GM23338 (cell line): ENCODE measurements around the gene GRM5.

Source experiments
- CREB1 ChIP-seq: fragments of 250-450 bp; sonication (Bioruptor Pico); IDR thresholded peaks from 2 replicates; pipeline ENCODE4 v1.5.0; 2020; ENCODE audit warnings: low read depth, mild to moderate bottlenecking, moderate library complexity
- EZH2 ChIP-seq: fragments of 200-600 bp; sonication (generic); IDR thresholded peaks from one replicate; pipeline ENCODE4 v1.8.0; 2017; ENCODE audit warnings: antibody characterized with exemption, mild to moderate bottlenecking, low read depth; ENCODE audit not compliant: unreplicated experiment
- EZH2phosphoT487 ChIP-seq: fragments of 200-600 bp; sonication (generic); IDR thresholded peaks from one replicate; pipeline ENCODE4 v1.8.1; 2018; ENCODE audit warnings: antibody characterized with exemption; ENCODE audit not compliant: unreplicated experiment
- JUNB ChIP-seq: IDR thresholded peaks from one replicate; pipeline ENCODE4 v1.6.1; 2016; ENCODE audit warnings: antibody characterized with exemption; ENCODE audit not compliant: unreplicated experiment
- NANOG ChIP-seq: IDR thresholded peaks from 2 replicates; pipeline ENCODE4 v1.6.1; 2016; ENCODE audit warnings: antibody characterized with exemption, borderline replicate concordance
- POLR2AphosphoS5 ChIP-seq: IDR thresholded peaks from 2 replicates; pipeline ENCODE4 v1.6.1; 2016; ENCODE audit warnings: antibody characterized with exemption, low read depth
- STAT1 ChIP-seq: IDR thresholded peaks from one replicate; pipeline ENCODE4 v1.6.1; 2016; ENCODE audit warnings: antibody characterized with exemption; ENCODE audit not compliant: unreplicated experiment
- ZNF114 ChIP-seq: fragments of 250-450 bp; sonication (Bioruptor Pico); IDR thresholded peaks from 2 replicates; pipeline ENCODE4 v1.5.0; 2020; ENCODE audit warnings: mild to moderate bottlenecking, moderate library complexity
- TF ChIP-seq, protein P1 (sequence below), 2 experiments: fragments of 200-600 bp in 1 of 2; sonication (generic) in 1 of 2; conservative IDR thresholded peaks; 2 replicates each; pipeline versions ENCODE4 v1.5.1 to v1.6.1; 2016 to 2017; ENCODE audit warnings: antibody characterized with exemption in 2 of 2, low read depth in 2 of 2, mild to moderate bottlenecking in 2 of 2, moderate library complexity in 1 of 2
- TF ChIP-seq, protein P2 (sequence below): IDR thresholded peaks from one replicate; pipeline ENCODE4 v1.6.1; 2018; ENCODE audit warnings: antibody characterized with exemption; ENCODE audit not compliant: unreplicated experiment
- TF ChIP-seq, protein P3 (sequence below): IDR thresholded peaks from 2 replicates; pipeline ENCODE4 v1.6.1; 2016; ENCODE audit warnings: antibody characterized with exemption

DNA sequence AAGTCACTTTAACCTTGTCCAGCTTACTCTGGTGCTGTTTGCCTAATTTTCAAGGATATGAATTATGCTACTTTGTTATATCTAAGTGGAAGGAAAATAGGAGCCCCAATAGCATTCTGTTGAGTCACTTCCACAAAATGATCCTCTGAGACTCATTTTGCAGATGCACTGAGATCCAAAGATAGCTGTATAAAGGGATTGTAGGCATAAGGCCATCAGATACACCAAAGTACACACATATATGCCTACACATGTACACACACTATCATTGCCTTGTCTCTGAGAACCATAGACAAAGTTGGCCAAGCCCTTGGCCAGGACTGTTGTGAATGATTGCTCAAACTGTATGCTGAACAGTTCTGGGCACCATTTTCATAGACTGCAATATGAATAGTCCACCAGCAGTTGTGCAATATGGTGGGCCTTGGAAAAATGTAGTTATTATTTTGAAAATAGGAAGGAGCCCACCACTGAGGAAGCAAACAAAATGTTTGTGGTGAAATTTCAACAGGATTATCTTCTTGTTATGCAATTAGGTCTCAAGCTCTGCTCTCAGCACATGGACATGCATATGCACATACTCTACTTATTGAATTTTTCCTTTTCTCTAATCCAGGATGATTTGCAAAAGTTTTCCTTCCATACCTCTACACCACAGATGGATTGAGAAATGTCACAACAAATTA lies 542.3 kb downstream of the GRM5 start:
- TF ChIP-seq, protein P1, sequence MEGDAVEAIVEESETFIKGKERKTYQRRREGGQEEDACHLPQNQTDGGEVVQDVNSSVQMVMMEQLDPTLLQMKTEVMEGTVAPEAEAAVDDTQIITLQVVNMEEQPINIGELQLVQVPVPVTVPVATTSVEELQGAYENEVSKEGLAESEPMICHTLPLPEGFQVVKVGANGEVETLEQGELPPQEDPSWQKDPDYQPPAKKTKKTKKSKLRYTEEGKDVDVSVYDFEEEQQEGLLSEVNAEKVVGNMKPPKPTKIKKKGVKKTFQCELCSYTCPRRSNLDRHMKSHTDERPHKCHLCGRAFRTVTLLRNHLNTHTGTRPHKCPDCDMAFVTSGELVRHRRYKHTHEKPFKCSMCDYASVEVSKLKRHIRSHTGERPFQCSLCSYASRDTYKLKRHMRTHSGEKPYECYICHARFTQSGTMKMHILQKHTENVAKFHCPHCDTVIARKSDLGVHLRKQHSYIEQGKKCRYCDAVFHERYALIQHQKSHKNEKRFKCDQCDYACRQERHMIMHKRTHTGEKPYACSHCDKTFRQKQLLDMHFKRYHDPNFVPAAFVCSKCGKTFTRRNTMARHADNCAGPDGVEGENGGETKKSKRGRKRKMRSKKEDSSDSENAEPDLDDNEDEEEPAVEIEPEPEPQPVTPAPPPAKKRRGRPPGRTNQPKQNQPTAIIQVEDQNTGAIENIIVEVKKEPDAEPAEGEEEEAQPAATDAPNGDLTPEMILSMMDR (conservative IDR thresholded peaks at IDR 0.05; ENCODE audit: low read depth in 2 of 2), result no peak
- TF ChIP-seq EZH2, result no peak
- no peak for TF ChIP-seq EZH2phosphoT487
- TF ChIP-seq CREB1, result no peak
- TF ChIP-seq POLR2AphosphoS5, result no peak
- TF ChIP-seq, protein P2, sequence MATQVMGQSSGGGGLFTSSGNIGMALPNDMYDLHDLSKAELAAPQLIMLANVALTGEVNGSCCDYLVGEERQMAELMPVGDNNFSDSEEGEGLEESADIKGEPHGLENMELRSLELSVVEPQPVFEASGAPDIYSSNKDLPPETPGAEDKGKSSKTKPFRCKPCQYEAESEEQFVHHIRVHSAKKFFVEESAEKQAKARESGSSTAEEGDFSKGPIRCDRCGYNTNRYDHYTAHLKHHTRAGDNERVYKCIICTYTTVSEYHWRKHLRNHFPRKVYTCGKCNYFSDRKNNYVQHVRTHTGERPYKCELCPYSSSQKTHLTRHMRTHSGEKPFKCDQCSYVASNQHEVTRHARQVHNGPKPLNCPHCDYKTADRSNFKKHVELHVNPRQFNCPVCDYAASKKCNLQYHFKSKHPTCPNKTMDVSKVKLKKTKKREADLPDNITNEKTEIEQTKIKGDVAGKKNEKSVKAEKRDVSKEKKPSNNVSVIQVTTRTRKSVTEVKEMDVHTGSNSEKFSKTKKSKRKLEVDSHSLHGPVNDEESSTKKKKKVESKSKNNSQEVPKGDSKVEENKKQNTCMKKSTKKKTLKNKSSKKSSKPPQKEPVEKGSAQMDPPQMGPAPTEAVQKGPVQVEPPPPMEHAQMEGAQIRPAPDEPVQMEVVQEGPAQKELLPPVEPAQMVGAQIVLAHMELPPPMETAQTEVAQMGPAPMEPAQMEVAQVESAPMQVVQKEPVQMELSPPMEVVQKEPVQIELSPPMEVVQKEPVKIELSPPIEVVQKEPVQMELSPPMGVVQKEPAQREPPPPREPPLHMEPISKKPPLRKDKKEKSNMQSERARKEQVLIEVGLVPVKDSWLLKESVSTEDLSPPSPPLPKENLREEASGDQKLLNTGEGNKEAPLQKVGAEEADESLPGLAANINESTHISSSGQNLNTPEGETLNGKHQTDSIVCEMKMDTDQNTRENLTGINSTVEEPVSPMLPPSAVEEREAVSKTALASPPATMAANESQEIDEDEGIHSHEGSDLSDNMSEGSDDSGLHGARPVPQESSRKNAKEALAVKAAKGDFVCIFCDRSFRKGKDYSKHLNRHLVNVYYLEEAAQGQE, result no peak
- no peak for TF ChIP-seq NANOG
- no peak for TF ChIP-seq JUNB
- TF ChIP-seq, protein P3, sequence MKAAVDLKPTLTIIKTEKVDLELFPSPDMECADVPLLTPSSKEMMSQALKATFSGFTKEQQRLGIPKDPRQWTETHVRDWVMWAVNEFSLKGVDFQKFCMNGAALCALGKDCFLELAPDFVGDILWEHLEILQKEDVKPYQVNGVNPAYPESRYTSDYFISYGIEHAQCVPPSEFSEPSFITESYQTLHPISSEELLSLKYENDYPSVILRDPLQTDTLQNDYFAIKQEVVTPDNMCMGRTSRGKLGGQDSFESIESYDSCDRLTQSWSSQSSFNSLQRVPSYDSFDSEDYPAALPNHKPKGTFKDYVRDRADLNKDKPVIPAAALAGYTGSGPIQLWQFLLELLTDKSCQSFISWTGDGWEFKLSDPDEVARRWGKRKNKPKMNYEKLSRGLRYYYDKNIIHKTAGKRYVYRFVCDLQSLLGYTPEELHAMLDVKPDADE, result no peak
- no peak for TF ChIP-seq STAT1
- TF ChIP-seq ZNF114 (CRISPR knock-in tag), result no peak
